Activated B cell treated with CpG ODN at 0.5 μM for 24 hours (primary cell): Measurements from ENCODE around the gene SLC66A3. TPM values are rescaled to one million over a fixed set of nuclear protein-coding genes. Genes with fewer than 3 reads are reported as not detected.

Source experiments
- ATAC-seq: fragments of 200-7000 bp; cut with Tn5 transposase; one replicate; pipeline ENCODE4 v1.10.0; 2021; ENCODE audit warnings: low read depth, mild to moderate bottlenecking, moderate library complexity
- CTCF ChIA-PET: fragments of 350-600 bp; sonication (Branson Sonifier 250); formaldehyde crosslinking; loops from one replicate; lab custom pipeline; 2021; ENCODE audit warnings: antibody characterized with exemption; lab: Charles Lee
- POLR2A ChIA-PET: fragments of 350-600 bp; sonication (Branson Sonifier 250); formaldehyde crosslinking; loops from one replicate; lab custom pipeline; 2021; ENCODE audit warnings: antibody characterized with exemption; lab: Charles Lee
- DNase-seq: peaks from one replicate; pipeline ENCODE4 v3.0.0; 2022
- H3K27ac Mint-ChIP-seq: one replicate; pipeline ENCODE4 v1.8.0; 2020; ENCODE audit warnings: mixed read lengths
- H3K27me3 Mint-ChIP-seq: one replicate; pipeline ENCODE4 v1.8.0; 2021; ENCODE audit warnings: mixed read lengths
- H3K36me3 Mint-ChIP-seq: one replicate; pipeline ENCODE4 v1.8.0; 2021; ENCODE audit warnings: low read depth, mixed read lengths
- H3K4me1 Mint-ChIP-seq: one replicate; pipeline ENCODE4 v1.8.0; 2021; ENCODE audit warnings: mixed read lengths
- H3K4me3 Mint-ChIP-seq: one replicate; pipeline ENCODE4 v1.8.0; 2020; ENCODE audit warnings: mild to moderate bottlenecking, mixed read lengths
- H3K9me3 Mint-ChIP-seq: one replicate; pipeline ENCODE4 v1.8.0; 2020; ENCODE audit warnings: mixed read lengths
- intact Hi-C: fragments of 100-400 bp; cut with micrococcal nuclease; formaldehyde crosslinking; loops from one replicate; pipeline ENCODE4 v1.15.1; 2024
- total RNA-seq: library from RNA; stranded (reverse); gene quantifications from 2 replicates; pipeline ENCODE4 v1.2.3, GENCODE V29; 2022
- TF ChIP-seq, protein P1 (sequence below): fragments of 200-600 bp; IDR thresholded peaks from one replicate; pipeline ENCODE4 v1.8.0; 2022; ENCODE audit warnings: antibody characterized with exemption, mild to moderate bottlenecking

Gene SLC66A3
- total RNA-seq, 1 donor from 2014 or later: 15.2 TPM

DNA sequence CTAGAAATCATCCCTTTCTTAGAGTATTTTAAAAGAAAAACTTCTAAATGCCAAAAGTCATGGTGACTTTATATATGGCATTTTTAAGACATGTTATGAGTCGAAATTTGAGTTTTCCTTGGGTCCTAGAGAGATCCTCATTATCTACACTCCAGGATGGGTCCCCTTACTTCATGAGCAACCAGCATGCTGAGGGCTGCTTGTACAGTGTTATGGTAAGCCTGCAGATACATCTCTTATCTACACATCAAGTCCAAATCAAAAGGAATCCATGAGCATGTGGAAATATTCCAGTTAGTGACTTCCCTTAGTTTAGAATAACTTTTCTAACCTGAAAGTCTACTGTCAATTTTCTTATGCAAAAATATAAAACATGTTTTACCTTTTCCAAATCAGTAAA lies 58.7 kb downstream of the SLC66A3 start:
- no peak overlapping the region for H3K27ac Mint-ChIP-seq
- H3K4me1 Mint-ChIP-seq: no peaks in the 10 kb centered on the region
- ATAC-seq (no peak), DNase-seq (no peak)
- no peak overlapping the region for H3K4me3 Mint-ChIP-seq
- H3K36me3 Mint-ChIP-seq: peaks cover 64% of the 10 kb centered on the region
- TF ChIP-seq, protein P1, sequence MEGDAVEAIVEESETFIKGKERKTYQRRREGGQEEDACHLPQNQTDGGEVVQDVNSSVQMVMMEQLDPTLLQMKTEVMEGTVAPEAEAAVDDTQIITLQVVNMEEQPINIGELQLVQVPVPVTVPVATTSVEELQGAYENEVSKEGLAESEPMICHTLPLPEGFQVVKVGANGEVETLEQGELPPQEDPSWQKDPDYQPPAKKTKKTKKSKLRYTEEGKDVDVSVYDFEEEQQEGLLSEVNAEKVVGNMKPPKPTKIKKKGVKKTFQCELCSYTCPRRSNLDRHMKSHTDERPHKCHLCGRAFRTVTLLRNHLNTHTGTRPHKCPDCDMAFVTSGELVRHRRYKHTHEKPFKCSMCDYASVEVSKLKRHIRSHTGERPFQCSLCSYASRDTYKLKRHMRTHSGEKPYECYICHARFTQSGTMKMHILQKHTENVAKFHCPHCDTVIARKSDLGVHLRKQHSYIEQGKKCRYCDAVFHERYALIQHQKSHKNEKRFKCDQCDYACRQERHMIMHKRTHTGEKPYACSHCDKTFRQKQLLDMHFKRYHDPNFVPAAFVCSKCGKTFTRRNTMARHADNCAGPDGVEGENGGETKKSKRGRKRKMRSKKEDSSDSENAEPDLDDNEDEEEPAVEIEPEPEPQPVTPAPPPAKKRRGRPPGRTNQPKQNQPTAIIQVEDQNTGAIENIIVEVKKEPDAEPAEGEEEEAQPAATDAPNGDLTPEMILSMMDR: no peak
- ChIA-PET POLR2A (no interaction called here), CTCF (no interaction called here)
- intact Hi-C loops: loop anchor here (5.0 kb wide), 1 partner anchor 82 kb away; a partner anchor contains a TSS
- H3K9me3 Mint-ChIP-seq: no peaks in the 10 kb centered on the region
- H3K27me3 Mint-ChIP-seq: no peaks in the 10 kb centered on the region

DNA sequence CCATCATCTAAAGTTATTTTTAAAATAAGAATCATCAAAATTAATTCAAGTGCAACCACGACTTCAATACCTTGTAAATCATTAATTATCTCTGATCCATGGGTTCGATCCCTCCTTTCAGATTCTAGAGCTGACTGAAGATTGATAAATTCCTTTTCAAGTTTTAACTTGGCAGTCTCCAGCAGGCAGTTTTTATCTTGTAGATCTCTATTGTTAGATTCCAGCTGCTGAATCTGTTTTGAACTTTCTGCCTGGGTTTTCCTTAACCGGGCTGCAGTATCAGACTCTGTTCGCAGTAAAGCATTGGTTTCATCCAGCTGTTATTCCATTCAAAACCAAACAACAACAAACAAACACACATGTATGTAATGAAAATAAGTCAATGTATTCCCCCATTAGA lies 59.5 kb downstream of the SLC66A3 start:
- intact Hi-C loops: loop anchor here (5.0 kb wide), 1 partner anchor 82 kb away; a partner anchor contains a TSS
- H3K4me3 Mint-ChIP-seq: no peak overlapping the region
- no peaks in the 10 kb centered on the region for H3K27me3 Mint-ChIP-seq
- ChIA-PET POLR2A (no interaction called here), CTCF (interaction anchor here (1.2 kb wide), 1 partner anchor 82 kb away, joined by 4 read pairs; a partner anchor contains a TSS)
- peaks cover 67% of the 10 kb centered on the region for H3K36me3 Mint-ChIP-seq
- TF ChIP-seq, protein P1: no peak
- DNase-seq (no peak), ATAC-seq (no peak)
- H3K27ac Mint-ChIP-seq: no peak overlapping the region
- no peaks in the 10 kb centered on the region for H3K9me3 Mint-ChIP-seq
- no peaks in the 10 kb centered on the region for H3K4me1 Mint-ChIP-seq

DNA sequence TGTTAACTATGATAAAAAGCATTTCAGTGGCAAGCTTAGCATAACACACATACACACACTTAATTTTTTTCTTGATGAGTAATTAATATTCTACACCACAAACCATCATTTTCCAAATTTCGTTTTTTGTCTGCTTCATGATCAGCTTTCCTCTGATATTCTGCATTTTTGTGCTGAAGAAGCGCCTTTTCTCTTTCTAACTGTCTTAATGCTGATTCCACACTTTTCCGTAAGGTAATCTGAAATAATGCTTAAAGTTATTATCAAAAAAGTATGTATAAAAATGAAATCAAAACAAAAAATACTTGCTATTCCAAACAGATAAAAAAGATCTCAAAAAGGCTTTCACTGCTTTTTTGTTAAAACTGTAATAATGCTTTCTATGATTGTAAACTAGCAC lies 60.1 kb downstream of the SLC66A3 start:
- DNase-seq: no peak
- POLR2A ChIA-PET: no interaction called here

GRCh38 chr2:11220445-11220844 lies 65.2 kb downstream of the SLC66A3 start:
- CTCF ChIA-PET: no interaction called here
- POLR2A ChIA-PET: no interaction called here
- no peak for ATAC-seq
- Mint-ChIP-seq H3K27ac (no peak overlapping the region), H3K4me1 (peaks cover 5% of the 10 kb centered on the region), H3K36me3 (peaks cover 57% of the 10 kb centered on the region), H3K9me3 (no peaks in the 10 kb centered on the region), H3K4me3 (no peak overlapping the region), H3K27me3 (no peaks in the 10 kb centered on the region)
- DNase-seq: no peak
- intact Hi-C loops: no loop called here
- TF ChIP-seq, protein P1: no peak

More for the DNA sequence above, 60.1 kb downstream of the SLC66A3 start:
- Mint-ChIP-seq H3K27ac (no peak overlapping the region), H3K4me1 (no peaks in the 10 kb centered on the region), H3K27me3 (no peaks in the 10 kb centered on the region), H3K4me3 (no peak overlapping the region), H3K9me3 (no peaks in the 10 kb centered on the region), H3K36me3 (peaks cover 70% of the 10 kb centered on the region)
- intact Hi-C loops: no loop called here
- ATAC-seq: no peak
- TF ChIP-seq, protein P1: no peak
- CTCF ChIA-PET: interaction anchor here (1.2 kb wide), 1 partner anchor 83 kb away, joined by 4 read pairs; a partner anchor contains a TSS

GRCh38 chr2:11222845-11223244 lies 67.6 kb downstream of the SLC66A3 start:
- ChIA-PET CTCF (no interaction called here), POLR2A (no interaction called here)
- TF ChIP-seq, protein P1: no peak
- H3K4me3 Mint-ChIP-seq: no peak overlapping the region
- intact Hi-C loops: no loop called here
- no peak for ATAC-seq
- no peaks in the 10 kb centered on the region for H3K9me3 Mint-ChIP-seq
- H3K4me1 Mint-ChIP-seq: peaks cover 7% of the 10 kb centered on the region
- peaks cover 45% of the 10 kb centered on the region for H3K36me3 Mint-ChIP-seq
- H3K27ac Mint-ChIP-seq: no peak overlapping the region
- no peaks in the 10 kb centered on the region for H3K27me3 Mint-ChIP-seq
- no peak for DNase-seq
